BJ (cell line): Measurements from ENCODE around the gene KRT13. TPM values are rescaled to one million over a fixed set of nuclear protein-coding genes. Genes with fewer than 3 reads are reported as not detected.
A peak's percentile ranks its signal among the peaks of the same experiment; 100 is the strongest.

Experiments
- CTCF ChIA-PET: fragments of 350-600 bp; formaldehyde crosslinking; extraction: SDS; loops from one replicate; lab custom pipeline; 2021; ENCODE audit warnings: antibody characterized with exemption, inconsistent platforms; lab: Yijun Ruan, JAX
- POLR2A ChIA-PET: fragments of 300-600 bp; sonication (Branson Sonifier 250); formaldehyde crosslinking; extraction: SDS; loops from one replicate; lab custom pipeline; 2021; ENCODE audit warnings: antibody characterized with exemption; lab: Charles Lee
- DNase-seq: peaks from one replicate; pipeline ENCODE4 v3.0.0-alpha.2; 2011; ENCODE audit warnings: low read depth
- H3K27me3 ChIP-seq: 2 replicates; pipeline ENCODE4 v1.6.0; 2011; ENCODE audit warnings: low read length; ENCODE audit not compliant: control insufficient read depth, insufficient read depth
- H3K36me3 ChIP-seq: 2 replicates; pipeline ENCODE4 v1.5.1; 2011; ENCODE audit warnings: low read length; ENCODE audit not compliant: control insufficient read depth, insufficient read depth
- H3K4me3 ChIP-seq: 2 replicates; pipeline ENCODE4 v1.5.1; 2011; ENCODE audit warnings: low read depth, mild to moderate bottlenecking, control low read depth, low read length
- polyA plus RNA-seq: library from polyadenylated mRNA; depleted of rRNA; stranded (reverse); fragments of >200 nt; gene quantifications from 2 replicates; pipeline ENCODE4 v1.2.3, GENCODE V29; 2011
- TF ChIP-seq, protein P1 (sequence below): IDR thresholded peaks from 2 replicates; pipeline ENCODE4 v1.5.1; 2011; ENCODE audit warnings: low read depth, mild to moderate bottlenecking, control low read depth, inconsistent platforms, low read length, moderate library complexity; ENCODE audit not compliant: insufficient read depth

KRT13 gene
- polyA plus RNA-seq, 1 experiment, result 0.27 TPM

DNA sequence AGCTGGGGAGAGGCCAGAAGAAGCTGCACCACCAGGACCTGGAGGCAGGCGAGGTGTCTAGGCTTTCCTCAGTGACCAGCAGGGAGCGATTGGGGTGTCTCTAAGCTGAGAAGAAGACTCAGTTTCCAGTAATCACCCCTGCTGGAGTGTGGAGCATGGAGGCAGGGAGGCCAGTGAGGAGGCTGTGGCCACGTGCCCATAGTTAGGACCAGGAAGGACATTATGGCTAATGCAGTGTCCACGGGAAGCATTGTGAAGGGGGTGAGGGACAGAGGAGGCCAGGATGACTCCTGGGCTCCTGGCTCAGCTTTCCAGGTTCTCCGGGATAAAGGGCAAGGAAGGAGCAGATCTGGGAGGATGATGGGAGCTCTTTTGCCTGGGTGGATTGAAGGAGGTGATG lies 5.7 kb downstream of the KRT13 start:
- H3K4me3 ChIP-seq, result no peak overlapping the region
- ChIA-PET POLR2A (no interaction called here), CTCF (interaction anchor here (1.2 to 5.8 kb wide), 2 partner anchors 50 to 178 kb away, joined by 3 to 29 read pairs; no protein-coding TSS in a partner anchor)

DNA sequence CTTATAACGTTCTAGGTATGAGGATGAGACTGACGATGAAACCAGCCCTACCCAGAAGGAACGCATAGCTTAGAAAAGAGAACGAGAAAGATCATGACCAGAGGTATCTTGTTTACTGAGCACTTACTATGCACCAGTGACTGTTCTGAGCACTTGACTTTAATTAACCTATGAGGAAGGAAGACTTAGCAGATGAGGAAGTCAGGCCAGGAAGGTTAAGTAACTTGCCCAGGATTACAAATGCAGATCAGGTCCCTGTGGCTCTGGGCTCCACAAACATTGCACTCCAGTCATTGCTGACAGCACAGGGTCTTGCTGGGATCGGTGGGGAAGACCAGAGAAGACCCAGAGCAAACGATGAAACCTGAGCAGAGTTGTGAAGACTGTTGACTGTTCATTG lies 7.1 kb downstream of the KRT13 start:
- no peak overlapping the region for H3K4me3 ChIP-seq
- no peaks in the 10 kb centered on the region for H3K27me3 ChIP-seq
- TF ChIP-seq, protein P1, sequence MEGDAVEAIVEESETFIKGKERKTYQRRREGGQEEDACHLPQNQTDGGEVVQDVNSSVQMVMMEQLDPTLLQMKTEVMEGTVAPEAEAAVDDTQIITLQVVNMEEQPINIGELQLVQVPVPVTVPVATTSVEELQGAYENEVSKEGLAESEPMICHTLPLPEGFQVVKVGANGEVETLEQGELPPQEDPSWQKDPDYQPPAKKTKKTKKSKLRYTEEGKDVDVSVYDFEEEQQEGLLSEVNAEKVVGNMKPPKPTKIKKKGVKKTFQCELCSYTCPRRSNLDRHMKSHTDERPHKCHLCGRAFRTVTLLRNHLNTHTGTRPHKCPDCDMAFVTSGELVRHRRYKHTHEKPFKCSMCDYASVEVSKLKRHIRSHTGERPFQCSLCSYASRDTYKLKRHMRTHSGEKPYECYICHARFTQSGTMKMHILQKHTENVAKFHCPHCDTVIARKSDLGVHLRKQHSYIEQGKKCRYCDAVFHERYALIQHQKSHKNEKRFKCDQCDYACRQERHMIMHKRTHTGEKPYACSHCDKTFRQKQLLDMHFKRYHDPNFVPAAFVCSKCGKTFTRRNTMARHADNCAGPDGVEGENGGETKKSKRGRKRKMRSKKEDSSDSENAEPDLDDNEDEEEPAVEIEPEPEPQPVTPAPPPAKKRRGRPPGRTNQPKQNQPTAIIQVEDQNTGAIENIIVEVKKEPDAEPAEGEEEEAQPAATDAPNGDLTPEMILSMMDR, result no peak
- POLR2A ChIA-PET, result no interaction called here
- no peak for DNase-seq
- H3K36me3 ChIP-seq, result no peaks in the 10 kb centered on the region
- CTCF ChIA-PET, result interaction anchor here (0.5 to 6.1 kb wide), 12 partner anchors 9 to 650 kb away, joined by 3 to 35 read pairs (median 4); no protein-coding TSS in a partner anchor

More for the DNA sequence above, 5.7 kb downstream of the KRT13 start:
- no peak for DNase-seq
- Histone ChIP-seq H3K27me3 (no peaks in the 10 kb centered on the region), H3K36me3 (no peaks in the 10 kb centered on the region)
- TF ChIP-seq, protein P1, result no peak

DNA sequence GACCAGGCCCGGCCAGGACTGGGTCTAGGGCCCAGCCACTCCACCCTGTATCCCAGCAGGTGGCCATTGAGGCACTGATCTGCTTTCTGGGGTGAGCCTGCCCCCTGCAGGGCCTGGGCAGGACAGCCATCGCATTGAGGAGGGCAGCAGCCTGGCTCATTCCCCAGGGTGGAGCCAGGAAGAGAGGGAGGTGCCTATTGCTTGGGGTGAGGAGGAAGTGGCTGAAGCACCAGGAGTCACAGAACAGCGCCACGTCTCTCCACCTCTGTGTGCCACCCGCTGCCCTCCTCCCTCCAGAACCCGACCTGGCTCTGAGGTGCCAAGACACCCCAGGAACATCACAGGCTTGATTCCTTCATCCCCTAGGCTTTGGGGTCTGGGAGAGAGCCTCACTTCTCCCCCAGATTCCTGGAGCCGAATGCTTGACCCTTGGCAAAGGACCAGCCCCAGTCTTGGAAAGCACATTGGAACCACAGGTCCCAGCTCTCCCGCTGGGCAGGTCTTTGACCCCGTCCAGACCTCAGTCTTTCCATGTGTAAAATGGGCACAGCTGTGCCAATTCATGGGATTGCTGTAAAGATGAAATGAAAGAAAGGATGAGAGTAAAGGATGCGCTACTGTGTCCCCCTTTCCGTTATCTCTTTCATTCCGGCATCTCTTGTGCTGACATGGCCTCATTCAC lies 8.5 kb downstream of the KRT13 start:
- H3K4me3 ChIP-seq, result no peak overlapping the region
- H3K27me3 ChIP-seq, result no peaks in the 10 kb centered on the region
- CTCF ChIA-PET, result interaction anchor here (0.7 to 6.1 kb wide), 29 partner anchors 10 to 641 kb away, joined by 3 to 35 read pairs (median 4); partner anchors contain the start of gene KRT34
- peak; percentile 51 for DNase-seq
- POLR2A ChIA-PET, result no interaction called here
- no peaks in the 10 kb centered on the region for H3K36me3 ChIP-seq
- TF ChIP-seq, protein P1, result peak; percentile 91

DNA sequence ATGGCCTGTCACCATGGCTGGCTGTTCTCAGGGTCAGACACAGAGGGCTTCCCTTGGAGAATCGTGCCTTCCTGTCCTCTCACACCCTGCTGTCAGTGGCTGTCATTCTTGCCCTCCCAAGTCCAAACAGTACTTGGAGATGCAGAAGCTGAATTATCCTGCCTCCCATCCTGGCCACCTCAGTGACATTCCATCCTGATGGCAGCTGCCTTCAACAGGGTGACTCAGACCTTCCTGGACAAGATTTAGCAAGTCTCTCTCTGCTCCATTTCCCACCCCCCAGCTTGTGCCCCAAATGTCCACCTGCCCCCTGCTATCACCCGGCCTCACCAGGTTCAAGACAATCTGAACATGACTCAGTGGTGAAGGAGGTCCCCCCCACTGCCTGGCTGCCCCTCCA lies 10.9 kb downstream of the KRT13 start:
- Histone ChIP-seq H3K27me3 (no peaks in the 10 kb centered on the region), H3K4me3 (no peak overlapping the region), H3K36me3 (no peaks in the 10 kb centered on the region)
- DNase-seq, result no peak
- TF ChIP-seq, protein P1, result no peak
- ChIA-PET CTCF (interaction anchor here (0.8 to 6.1 kb wide), 11 partner anchors 11 to 585 kb away, joined by 3 to 35 read pairs (median 7); no protein-coding TSS in a partner anchor), POLR2A (interaction anchor here (0.6 kb wide), 1 partner anchor 16 kb away, joined by 3 read pairs; no protein-coding TSS in a partner anchor)

DNA sequence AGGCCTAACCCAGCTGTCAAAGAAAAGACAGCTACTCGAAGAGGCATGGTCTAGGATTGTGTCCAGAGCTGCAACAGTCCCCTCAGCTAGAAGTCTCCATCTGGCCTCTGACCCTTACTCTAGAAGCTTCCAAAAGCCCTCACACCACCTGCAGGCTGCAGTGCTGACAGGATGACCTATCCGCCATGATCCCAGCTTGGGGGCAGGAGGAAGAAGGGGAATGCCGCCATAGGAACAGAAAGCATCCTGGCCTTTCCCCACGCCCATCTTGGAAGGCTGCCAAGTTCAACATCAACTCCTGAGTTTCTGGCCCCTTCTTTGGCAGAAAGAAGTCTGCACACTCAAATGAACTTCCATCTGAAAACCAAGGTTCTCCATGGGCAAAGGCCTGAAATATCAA lies 12.6 kb downstream of the KRT13 start:
- no peaks in the 10 kb centered on the region for H3K36me3 ChIP-seq
- ChIA-PET CTCF (interaction anchor here (0.6 to 1.6 kb wide), 6 partner anchors 26 to 584 kb away, joined by 3 to 7 read pairs (median 4); partner anchors contain the start of gene KRT32), POLR2A (no interaction called here)
- no peak overlapping the region for H3K4me3 ChIP-seq
- TF ChIP-seq, protein P1, result no peak
- no peaks in the 10 kb centered on the region for H3K27me3 ChIP-seq
- DNase-seq, result no peak
